HG02870 (cell line): ENCODE measurements around the gene AP1M2.
"Not testable (repeated sequence)": the region's sequence is repeated elsewhere in the genome, so short reads cannot be mapped to it uniquely, and the experiment has no call there.

Experiments used
- ATAC-seq: cut with Tn5 transposase; IDR thresholded peaks from one replicate; pipeline ENCODE4 v1.9.1; 2021; ENCODE audit warnings: mild to moderate bottlenecking, moderate library complexity; ENCODE audit not compliant: unreplicated experiment

AP1M2 gene

GRCh38 chr19:10565567-10566407, 21.3 kb downstream of the AP1M2 start, which contains the start of gene KRI1:
Gene KRI1 (minus strand): TSS chr19:10566010. CDS start chr19:10565999, 11 bp downstream.
- ATAC-seq: peak; percentile 46

GRCh38 chr19:10565028-10565566, 22.0 kb downstream of the AP1M2 start:
- no peak for ATAC-seq

GRCh38 chr19:10562609-10563008, 24.5 kb downstream of the AP1M2 start:
- ATAC-seq: no peak

- no peak for ATAC-seq
Observed at GRCh38 chr19:10560154-10560553, 27.0 kb downstream of the AP1M2 start.

- no peak for ATAC-seq
Observed at GRCh38 chr19:10557603-10558197, 29.4 kb downstream of the AP1M2 start.

GRCh38 chr19:10555610-10555973, 31.5 kb downstream of the AP1M2 start:
- no peak for ATAC-seq

GRCh38 chr19:10554760-10555609, 32.1 kb downstream of the AP1M2 start:
- ATAC-seq: no peak

GRCh38 chr19:10553943-10554381, 33.1 kb downstream of the AP1M2 start:
- ATAC-seq: peak; percentile 68

GRCh38 chr19:10553087-10553667, 33.9 kb downstream of the AP1M2 start:
- ATAC-seq: no peak

- no peak for ATAC-seq
Observed at GRCh38 chr19:10552510-10553053, 34.5 kb downstream of the AP1M2 start.

- ATAC-seq: no peak
Observed at GRCh38 chr19:10551698-10552301, 35.3 kb downstream of the AP1M2 start.

- ATAC-seq: not testable (repeated sequence)
Observed at GRCh38 chr19:10551006-10551405, 36.1 kb downstream of the AP1M2 start.

- ATAC-seq: no peak
Observed at GRCh38 chr19:10550336-10550735, 36.8 kb downstream of the AP1M2 start.

GRCh38 chr19:10549733-10550132, 37.4 kb downstream of the AP1M2 start:
- no peak for ATAC-seq

- ATAC-seq: no peak
Observed at GRCh38 chr19:10548746-10549276, 38.3 kb downstream of the AP1M2 start.

GRCh38 chr19:10546817-10547216, 40.3 kb downstream of the AP1M2 start:
- ATAC-seq: no peak

GRCh38 chr19:10544753-10545251, 42.3 kb downstream of the AP1M2 start:
- ATAC-seq: no peak

GRCh38 chr19:10544242-10544752, 42.8 kb downstream of the AP1M2 start:
- no peak for ATAC-seq
